HepG2 (cell line): ENCODE measurements around the gene FANCM. TPM values are rescaled to one million over a fixed set of nuclear protein-coding genes. Genes with fewer than 3 reads are reported as not detected.
A peak's percentile ranks its signal among the peaks of the same experiment; 100 is the strongest.

Experiments used
- ATAC-seq: fragments of 200-7000 bp; cut with Tn5 transposase; 3 replicates; pipeline ENCODE4 v1.9.1; 2020; ENCODE audit warnings: mild to moderate bottlenecking, moderate library complexity
- BruUV-seq: library from RNA; stranded (reverse); fragments of 400-500 nt; replicated peaks from 2 replicates; lab custom pipeline; 2021; lab: Mats Ljungman, UMichigan
- CTCF ChIA-PET: fragments of 300-600 bp; formaldehyde crosslinking; extraction: SDS; loops from one replicate; lab custom pipeline; 2021; ENCODE audit warnings: low total read pairs, inconsistent platforms, low intra/inter-chr PET ratio; lab: Yijun Ruan, JAX
- POLR2A ChIA-PET: fragments of 350-600 bp; sonication (Branson Sonifier 250); formaldehyde crosslinking; loops from one replicate; lab custom pipeline; 2020; ENCODE audit warnings: antibody characterized with exemption, inconsistent platforms; lab: Yijun Ruan, JAX
- DNase-seq: peaks from one replicate; pipeline ENCODE4 v3.0.0-alpha.2; 2015; ENCODE audit warnings: low spot score
- FAIRE-seq: peaks from 3 replicates; lab custom pipeline; 2011; peaks lifted over from hg19 to GRCh38; lab: Jason Lieb, UNC
- H2AFZ ChIP-seq: one replicate; pipeline ENCODE4 v1.6.1; 2011; ENCODE audit warnings: low read length, inconsistent platforms
- H3K27ac ChIP-seq: fragments of 300-600 bp; 3 replicates; pipeline ENCODE4 v1.8.0; 2011; ENCODE audit warnings: mixed run types, mild to moderate bottlenecking, mixed read lengths, low read length, inconsistent platforms; ENCODE audit not compliant: insufficient read depth; ENCODE audit errors: extremely low read length
- H3K27me3 ChIP-seq, 2 experiments: fragments of 200-600 bp in 1 of 2; 2 replicates in 1 of 2; 3 replicates in 1 of 2; pipeline versions ENCODE4 v1.6.0 to v1.8.0; 2011; ENCODE audit warnings: low read length in 2 of 2, mild to moderate bottlenecking in 2 of 2, moderate library complexity in 2 of 2, inconsistent platforms in 1 of 2; ENCODE audit not compliant: insufficient read depth in 2 of 2, control insufficient read depth in 1 of 2
- H3K36me3 ChIP-seq, 2 experiments: fragments of 200-600 bp in 1 of 2; replicated peaks in 1 of 2; 2 replicates in 1 of 2; 3 replicates in 1 of 2; pipeline versions ENCODE4 v1.5.1 to v1.8.0; 2011; ENCODE audit warnings: low read length in 2 of 2, inconsistent platforms in 1 of 2; ENCODE audit not compliant: insufficient read depth in 2 of 2, control insufficient read depth in 1 of 2
- H3K4me1 ChIP-seq: 2 replicates; pipeline ENCODE4 v1.5.1; 2012; ENCODE audit warnings: low read length, inconsistent platforms; ENCODE audit not compliant: insufficient read depth
- H3K4me2 ChIP-seq: 2 replicates; pipeline ENCODE4 v1.6.0; 2011; ENCODE audit warnings: low read depth, low read length, inconsistent platforms
- H3K4me3 ChIP-seq, 3 experiments: fragments of 200-600 bp in 1 of 3; sonication (generic), shearing (Covaris generic) in 1 of 3; replicated peaks in 1 of 3; 2 replicates each; pipeline ENCODE4 v1.5.1; 2011 to 2016; ENCODE audit warnings: low read length in 3 of 3, inconsistent platforms in 2 of 3, low read depth in 2 of 3, mild to moderate bottlenecking in 2 of 3, control low read depth in 1 of 3, mixed read lengths in 1 of 3; ENCODE audit not compliant: insufficient read depth in 1 of 3
- H3K79me2 ChIP-seq: one replicate; pipeline ENCODE4 v1.6.1; 2011; ENCODE audit warnings: low read length, inconsistent platforms; ENCODE audit not compliant: insufficient read depth
- H3K9ac ChIP-seq: 2 replicates; pipeline ENCODE4 v1.6.0; 2011; ENCODE audit warnings: mild to moderate bottlenecking, low read depth, low read length, inconsistent platforms; ENCODE audit not compliant: insufficient read depth
- H3K9me3 ChIP-seq: 2 replicates; pipeline ENCODE4 v1.5.1; 2012; ENCODE audit warnings: mild to moderate bottlenecking, low read length
- H4K20me1 ChIP-seq: 2 replicates; pipeline ENCODE4 v1.6.0; 2011; ENCODE audit warnings: inconsistent platforms, mild to moderate bottlenecking, low read length, moderate library complexity; ENCODE audit not compliant: insufficient read depth
- CREBL2 ChIP-seq: sonication (generic); formaldehyde crosslinking; IDR thresholded peaks from 2 replicates; pipeline ENCODE4 v1.8.1; 2023; ENCODE audit warnings: missing genetic modification reagents, mild to moderate bottlenecking, borderline replicate concordance
- ERF ChIP-seq: IDR thresholded peaks from 2 replicates; pipeline ENCODE4 v1.6.1; 2018; ENCODE audit warnings: missing biosample characterization, missing genetic modification reagents
- FOXM1 ChIP-seq: sonication (generic); formaldehyde crosslinking; IDR thresholded peaks from 2 replicates; pipeline ENCODE4 v1.5.0; 2020; ENCODE audit warnings: missing genetic modification reagents
- IRF1 ChIP-seq: sonication (generic); formaldehyde crosslinking; IDR thresholded peaks from 2 replicates; pipeline ENCODE4 v1.4.0; 2020; ENCODE audit warnings: low read depth, mild to moderate bottlenecking, missing genetic modification reagents
- NFE2L2 ChIP-seq: fragments of 150-350 bp; IDR thresholded peaks from 2 replicates; pipeline ENCODE4 v1.6.1; 2014; ENCODE audit warnings: low read length
- ZMYM3 ChIP-seq: sonication (generic); formaldehyde crosslinking; IDR thresholded peaks from 2 replicates; pipeline ENCODE4 v1.5.1; 2020; ENCODE audit warnings: mild to moderate bottlenecking, missing genetic modification reagents
- ZNF34 ChIP-seq: sonication (generic); formaldehyde crosslinking; IDR thresholded peaks from 2 replicates; pipeline ENCODE4 v1.4.0; 2020; ENCODE audit warnings: mild to moderate bottlenecking, missing genetic modification reagents, borderline replicate concordance
- ZNF362 ChIP-seq: sonication (generic); formaldehyde crosslinking; IDR thresholded peaks from 2 replicates; pipeline ENCODE4 v1.4.0; 2020; ENCODE audit warnings: missing genetic modification reagents, mild to moderate bottlenecking, borderline replicate concordance
- WGBS: methylation state at CpG from one replicate; pipeline ENCODE4 v1.1.6; 2017; ENCODE audit warnings: low lambda C conversion rate; 5-methylcytosine and 5-hydroxymethylcytosine counted together
- in situ Hi-C: cut with HindIII; loops from 2 replicates; pipeline ENCODE4 v1.10.0; 2017; ENCODE audit warnings: low pct_unique_long_range_greater_than_20kb; ENCODE audit not compliant: extremely low pct_ligation_motif_present
- intact Hi-C: fragments of 100-400 bp; cut with micrococcal nuclease; formaldehyde crosslinking; loops from one replicate; pipeline ENCODE4 v1.10.0; 2022; ENCODE audit not compliant: unreplicated experiment
- polyA plus RNA-seq, 8 experiments: library from polyadenylated mRNA; depleted of rRNA in 3 of 8; stranded (reverse) in 7 of 8; unstranded in 1 of 8; fragments of >200 nt; fragmentation: Illumina TruSeq in 4 of 8; extraction: Trizol in 4 of 8; gene quantifications; 2 replicates each; pipeline versions ENCODE4 v1.2.1 to v1.2.3, GENCODE V29; 2011 to 2016; ENCODE audit warnings: low read depth in 4 of 8, missing spikeins in 1 of 8, mixed read lengths in 1 of 8; ENCODE audit not compliant: insufficient read depth in 1 of 8
- total RNA-seq, 5 experiments: library from RNA; depleted of rRNA; stranded (reverse); fragments of >200 nt; fragmentation: Illumina TruSeq; extraction: Trizol; gene quantifications; 2 replicates each; pipeline ENCODE4 v1.2.3, GENCODE V29; 2016; ENCODE audit warnings: low read depth in 1 of 5

Gene FANCM
- total and polyA plus RNA-seq, 2 of the 13 experiments (the other 11 are each of a cell fraction or from before 2014, with no cell fraction given) = 2.6 to 10.4 TPM

- ATAC-seq (no peak), FAIRE-seq (no peak), DNase-seq (no peak)
- ChIA-PET POLR2A (no interaction called here), CTCF (no interaction called here)
- peaks cover 0 to 4% of the 10 kb centered on the region in 2 experiments; a peak in 3 of 5 replicates for H3K36me3 ChIP-seq
- H3K4me1 ChIP-seq = no peaks in the 10 kb centered on the region
- no peak overlapping the region for H3K4me3 ChIP-seq
- no peaks in the 10 kb centered on the region for H3K27me3 ChIP-seq
- intact Hi-C loops = no loop called here
- H4K20me1 ChIP-seq = no peaks in the 10 kb centered on the region
- no peaks in the 10 kb centered on the region for H3K79me2 ChIP-seq
- TF ChIP-seq ZMYM3 (CRISPR knock-in tag) = no peak
- no peak for TF ChIP-seq CREBL2 (CRISPR knock-in tag)
- no peak for TF ChIP-seq ERF (CRISPR knock-in tag)
- TF ChIP-seq NFE2L2 = peak; percentile 50
- no peak overlapping the region for H3K27ac ChIP-seq
- no peak overlapping the region for H3K9ac ChIP-seq
- H3K4me2 ChIP-seq = no peak overlapping the region
- in situ Hi-C loops = no loop called here
- WGBS = 98% methylated on average over 3 of the region's 3 CpGs
- no peaks in the 10 kb centered on the region for H3K9me3 ChIP-seq
- H2AFZ ChIP-seq = no peak overlapping the region
- BruUV-seq = no TSS peak
These were observed 13.9 kb downstream of the FANCM start for GRCh38 chr14:45149602-45150001.

- Histone ChIP-seq H3K27ac (no peak overlapping the region), H3K79me2 (no peaks in the 10 kb centered on the region), H3K4me3 (no peak overlapping the region), H3K27me3 (no peaks in the 10 kb centered on the region), H3K4me1 (no peaks in the 10 kb centered on the region), H3K9me3 (no peaks in the 10 kb centered on the region), H3K9ac (no peak overlapping the region), H2AFZ (no peak overlapping the region), H4K20me1 (no peaks in the 10 kb centered on the region)
- 96% methylated on average over 4 of the region's 4 CpGs for WGBS
- POLR2A ChIA-PET = no interaction called here
- intact Hi-C loops = no loop called here
- ATAC-seq (no peak), DNase-seq (no peak), FAIRE-seq (no peak)
- CTCF ChIA-PET = no interaction called here
- BruUV-seq = no TSS peak
- TF ChIP-seq ZNF34 (no peak), IRF1 (CRISPR knock-in tag) (no peak), FOXM1 (CRISPR knock-in tag) (no peak), ZNF362 (CRISPR knock-in tag) (no peak)
- TF ChIP-seq, all 625 proteins: peak for 0
- Histone ChIP-seq H3K36me3 (no peaks in the 10 kb centered on the region; a peak in 2 of 5 replicates), H3K4me2 (no peak overlapping the region)
- in situ Hi-C loops = no loop called here
These were observed 14.7 kb downstream of the FANCM start for GRCh38 chr14:45150386-45150890.
